Measurements from ENCODE around the gene SLC38A1.

DNA sequence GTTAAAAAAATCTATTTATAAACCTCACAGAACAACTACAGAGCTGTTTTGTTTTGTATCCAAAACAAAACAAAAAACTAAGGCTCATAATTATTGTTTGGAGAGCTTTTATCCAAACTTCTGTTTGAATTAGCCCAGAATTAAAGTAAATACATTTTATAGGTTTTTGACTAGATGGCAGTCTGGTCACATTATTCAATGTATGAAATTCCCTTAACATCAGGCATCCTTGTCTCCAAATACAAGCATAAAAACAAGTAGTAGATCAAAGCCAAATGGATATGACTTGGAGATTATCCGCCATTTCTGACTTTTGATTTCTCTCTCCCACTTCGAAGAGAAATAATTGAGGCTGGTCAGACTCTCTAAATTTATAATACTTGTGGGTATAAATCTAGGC lies 63.5 kb downstream of the SLC38A1 start:
- TF ChIP-seq, protein P1, sequence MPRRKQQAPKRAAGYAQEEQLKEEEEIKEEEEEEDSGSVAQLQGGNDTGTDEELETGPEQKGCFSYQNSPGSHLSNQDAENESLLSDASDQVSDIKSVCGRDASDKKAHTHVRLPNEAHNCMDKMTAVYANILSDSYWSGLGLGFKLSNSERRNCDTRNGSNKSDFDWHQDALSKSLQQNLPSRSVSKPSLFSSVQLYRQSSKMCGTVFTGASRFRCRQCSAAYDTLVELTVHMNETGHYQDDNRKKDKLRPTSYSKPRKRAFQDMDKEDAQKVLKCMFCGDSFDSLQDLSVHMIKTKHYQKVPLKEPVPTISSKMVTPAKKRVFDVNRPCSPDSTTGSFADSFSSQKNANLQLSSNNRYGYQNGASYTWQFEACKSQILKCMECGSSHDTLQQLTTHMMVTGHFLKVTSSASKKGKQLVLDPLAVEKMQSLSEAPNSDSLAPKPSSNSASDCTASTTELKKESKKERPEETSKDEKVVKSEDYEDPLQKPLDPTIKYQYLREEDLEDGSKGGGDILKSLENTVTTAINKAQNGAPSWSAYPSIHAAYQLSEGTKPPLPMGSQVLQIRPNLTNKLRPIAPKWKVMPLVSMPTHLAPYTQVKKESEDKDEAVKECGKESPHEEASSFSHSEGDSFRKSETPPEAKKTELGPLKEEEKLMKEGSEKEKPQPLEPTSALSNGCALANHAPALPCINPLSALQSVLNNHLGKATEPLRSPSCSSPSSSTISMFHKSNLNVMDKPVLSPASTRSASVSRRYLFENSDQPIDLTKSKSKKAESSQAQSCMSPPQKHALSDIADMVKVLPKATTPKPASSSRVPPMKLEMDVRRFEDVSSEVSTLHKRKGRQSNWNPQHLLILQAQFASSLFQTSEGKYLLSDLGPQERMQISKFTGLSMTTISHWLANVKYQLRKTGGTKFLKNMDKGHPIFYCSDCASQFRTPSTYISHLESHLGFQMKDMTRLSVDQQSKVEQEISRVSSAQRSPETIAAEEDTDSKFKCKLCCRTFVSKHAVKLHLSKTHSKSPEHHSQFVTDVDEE (CRISPR knock-in tag; IDR thresholded peaks at IDR 0.05): no peak
- TF ChIP-seq OSR1 (CRISPR knock-in tag; IDR thresholded peaks at IDR 0.05) (no peak), RARB (CRISPR knock-in tag; IDR thresholded peaks at IDR 0.05) (no peak), ESRRG (CRISPR knock-in tag; IDR thresholded peaks at IDR 0.05) (no peak), BACH2 (CRISPR knock-in tag; IDR thresholded peaks at IDR 0.05; ENCODE audit: borderline replicate concordance) (no peak), ZC3H10 (CRISPR knock-in tag; IDR thresholded peaks at IDR 0.05) (no peak), ZNF565 (CRISPR knock-in tag; conservative IDR thresholded peaks at IDR 0.05; ENCODE audit: low read depth) (no peak), CSDC2 (CRISPR knock-in tag; IDR thresholded peaks at IDR 0.05) (no peak)
- TF ChIP-seq, protein P2, sequence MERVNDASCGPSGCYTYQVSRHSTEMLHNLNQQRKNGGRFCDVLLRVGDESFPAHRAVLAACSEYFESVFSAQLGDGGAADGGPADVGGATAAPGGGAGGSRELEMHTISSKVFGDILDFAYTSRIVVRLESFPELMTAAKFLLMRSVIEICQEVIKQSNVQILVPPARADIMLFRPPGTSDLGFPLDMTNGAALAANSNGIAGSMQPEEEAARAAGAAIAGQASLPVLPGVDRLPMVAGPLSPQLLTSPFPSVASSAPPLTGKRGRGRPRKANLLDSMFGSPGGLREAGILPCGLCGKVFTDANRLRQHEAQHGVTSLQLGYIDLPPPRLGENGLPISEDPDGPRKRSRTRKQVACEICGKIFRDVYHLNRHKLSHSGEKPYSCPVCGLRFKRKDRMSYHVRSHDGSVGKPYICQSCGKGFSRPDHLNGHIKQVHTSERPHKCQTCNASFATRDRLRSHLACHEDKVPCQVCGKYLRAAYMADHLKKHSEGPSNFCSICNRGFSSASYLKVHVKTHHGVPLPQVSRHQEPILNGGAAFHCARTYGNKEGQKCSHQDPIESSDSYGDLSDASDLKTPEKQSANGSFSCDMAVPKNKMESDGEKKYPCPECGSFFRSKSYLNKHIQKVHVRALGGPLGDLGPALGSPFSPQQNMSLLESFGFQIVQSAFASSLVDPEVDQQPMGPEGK (CRISPR knock-in tag; IDR thresholded peaks at IDR 0.05; ENCODE audit: borderline replicate concordance): no peak
- TF ChIP-seq, protein P3, sequence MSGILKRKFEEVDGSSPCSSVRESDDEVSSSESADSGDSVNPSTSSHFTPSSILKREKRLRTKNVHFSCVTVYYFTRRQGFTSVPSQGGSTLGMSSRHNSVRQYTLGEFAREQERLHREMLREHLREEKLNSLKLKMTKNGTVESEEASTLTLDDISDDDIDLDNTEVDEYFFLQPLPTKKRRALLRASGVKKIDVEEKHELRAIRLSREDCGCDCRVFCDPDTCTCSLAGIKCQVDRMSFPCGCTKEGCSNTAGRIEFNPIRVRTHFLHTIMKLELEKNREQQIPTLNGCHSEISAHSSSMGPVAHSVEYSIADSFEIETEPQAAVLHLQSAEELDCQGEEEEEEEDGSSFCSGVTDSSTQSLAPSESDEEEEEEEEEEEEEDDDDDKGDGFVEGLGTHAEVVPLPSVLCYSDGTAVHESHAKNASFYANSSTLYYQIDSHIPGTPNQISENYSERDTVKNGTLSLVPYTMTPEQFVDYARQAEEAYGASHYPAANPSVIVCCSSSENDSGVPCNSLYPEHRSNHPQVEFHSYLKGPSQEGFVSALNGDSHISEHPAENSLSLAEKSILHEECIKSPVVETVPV (CRISPR knock-in tag; IDR thresholded peaks at IDR 0.05): no peak
